Esophagus muscularis mucosa (tissue), 3 donors: ENCODE results near the gene KCNH4.

Experiments
- CTCF ChIP-seq, 3 experiments: fragments of 200-600 bp in 2 of 3; fragments of 450-650 bp in 1 of 3; sonication (generic) in 2 of 3; IDR thresholded peaks; one replicate each; pipeline ENCODE4 v1.5.1; 2017 to 2019; ENCODE audit warnings: antibody characterized with exemption in 3 of 3, mild to moderate bottlenecking in 2 of 3, moderate library complexity in 1 of 3
- POLR2A ChIP-seq: fragments of 450-650 bp; IDR thresholded peaks from one replicate; pipeline ENCODE4 v1.6.1; 2017; ENCODE audit warnings: antibody characterized with exemption, moderate library complexity, mild to moderate bottlenecking, low read depth
- POLR2AphosphoS5 ChIP-seq, 2 donors: sonication (generic); formaldehyde crosslinking; IDR thresholded peaks; one replicate each; pipeline ENCODE4 v1.6.1; 2017; ENCODE audit warnings: antibody characterized with exemption in 2 of 2

DNA sequence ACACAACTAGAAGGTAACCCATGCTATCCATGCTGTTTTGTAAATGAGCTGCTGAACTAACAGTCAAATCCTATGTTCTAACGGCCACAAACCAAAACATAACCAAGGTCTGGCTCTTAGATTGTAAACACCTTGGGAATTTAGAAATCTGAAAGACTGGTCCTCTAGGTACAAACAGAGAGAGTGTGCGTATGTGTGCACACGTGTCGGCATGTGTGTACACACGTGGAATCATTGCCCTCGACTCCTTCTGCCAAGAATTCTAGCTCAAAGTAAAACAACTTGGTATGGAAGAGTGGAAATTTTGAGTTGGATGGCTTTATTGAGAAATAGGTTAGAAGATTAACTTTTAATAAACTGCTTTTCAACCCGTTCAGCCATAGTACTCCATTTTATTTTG is 31.4 kb upstream of the KCNH4 start:
- no peak for TF ChIP-seq CTCF (IDR thresholded peaks at IDR 0.05)
- TF ChIP-seq POLR2A, result no peak
- TF ChIP-seq POLR2AphosphoS5 (IDR thresholded peaks at IDR 0.05), result no peak
